Measurements from ENCODE around the gene CCDC116.
"Not testable (repeated sequence)": the region's sequence is repeated elsewhere in the genome, so short reads cannot be mapped to it uniquely, and the experiment has no call there.

The CCDC116 gene

GRCh38 chr22:21634081-21634480 is 1.5 kb downstream of the CCDC116 start:
- no peak for DNase-seq

GRCh38 chr22:21634844-21635243 is 2.3 kb downstream of the CCDC116 start:
- no peak for DNase-seq

GRCh38 chr22:21635771-21636510 is 3.4 kb downstream of the CCDC116 start:
- no peak for DNase-seq

GRCh38 chr22:21636629-21637218 is 4.2 kb downstream of the CCDC116 start:
- no peak for DNase-seq

GRCh38 chr22:21637450-21637849 is 4.9 kb downstream of the CCDC116 start:
- DNase-seq: not testable (repeated sequence)

- DNase-seq: no peak
Measured at GRCh38 chr22:21639359-21639758, 6.8 kb downstream of the CCDC116 start.

- no peak for DNase-seq
Measured at GRCh38 chr22:21640810-21641209, 8.2 kb downstream of the CCDC116 start.

GRCh38 chr22:21641417-21641788 is 8.8 kb downstream of the CCDC116 start:
- DNase-seq: no peak

GRCh38 chr22:21641789-21642583 is 9.4 kb downstream of the CCDC116 start, which contains the start of gene SDF2L1:
Gene SDF2L1, plus strand, starts transcription at chr22:21642302. Its CDS starts 35 bp downstream, at chr22:21642337.
- DNase-seq: peak; percentile 97

- DNase-seq: peak; percentile 76
Measured at GRCh38 chr22:21642584-21643448, 10.3 kb downstream of the CCDC116 start.

GRCh38 chr22:21643533-21644357 is 11.2 kb downstream of the CCDC116 start:
- DNase-seq: no peak

- not testable (repeated sequence) for DNase-seq
Measured at GRCh38 chr22:21645513-21645912, 13.0 kb downstream of the CCDC116 start.

- peak; percentile 84 for DNase-seq
Measured at GRCh38 chr22:21646608-21647590, 14.3 kb downstream of the CCDC116 start.

- no peak for DNase-seq
Measured at GRCh38 chr22:21650280-21650679, 17.7 kb downstream of the CCDC116 start.

GRCh38 chr22:21650823-21651520 is 18.4 kb downstream of the CCDC116 start:
- DNase-seq: no peak

GRCh38 chr22:21651521-21652009 is 19.0 kb downstream of the CCDC116 start:
- no peak for DNase-seq

GRCh38 chr22:21652010-21652546 is 19.5 kb downstream of the CCDC116 start:
- peak; percentile 94 for DNase-seq

GRCh38 chr22:21652547-21653545 is 20.3 kb downstream of the CCDC116 start:
- peak; percentile 64 for DNase-seq
